MG63 (cell line): ENCODE results near the gene MORN4. TPM values are rescaled to one million over a fixed set of nuclear protein-coding genes. Genes with fewer than 3 reads are reported as not detected.

ENCODE experiments used
- DNase-seq: peaks from one replicate; pipeline ENCODE4 v3.0.0-alpha.2; 2020
- H3K27me3 ChIP-seq: fragments of 250-450 bp; sonication (Bioruptor Pico); 2 replicates; pipeline ENCODE4 v1.5.1; 2020; ENCODE audit warnings: mild to moderate bottlenecking, moderate library complexity
- H3K36me3 ChIP-seq: fragments of 250-450 bp; sonication (Bioruptor Pico); 2 replicates; pipeline ENCODE4 v1.5.1; 2020; ENCODE audit warnings: mild to moderate bottlenecking, moderate library complexity
- H3K4me3 ChIP-seq: fragments of 250-450 bp; sonication (Bioruptor Pico); 2 replicates; pipeline ENCODE4 v1.5.1; 2020; ENCODE audit warnings: mild to moderate bottlenecking, moderate library complexity
- H3K9me3 ChIP-seq: fragments of 250-450 bp; sonication (Bioruptor Pico); 2 replicates; pipeline ENCODE4 v1.5.1; 2020; ENCODE audit warnings: mild to moderate bottlenecking, moderate library complexity
- total RNA-seq: library from RNA; depleted of rRNA; stranded (reverse); fragments of >200 nt; shearing (Covaris generic); gene quantifications from 2 replicates; pipeline ENCODE4 v1.2.3, GENCODE V29; 2014; ENCODE audit warnings: low replicate concordance; rRNA removed

MORN4 gene
- total RNA-seq, 1 experiment from 2014 or later: 7.0 TPM

DNA sequence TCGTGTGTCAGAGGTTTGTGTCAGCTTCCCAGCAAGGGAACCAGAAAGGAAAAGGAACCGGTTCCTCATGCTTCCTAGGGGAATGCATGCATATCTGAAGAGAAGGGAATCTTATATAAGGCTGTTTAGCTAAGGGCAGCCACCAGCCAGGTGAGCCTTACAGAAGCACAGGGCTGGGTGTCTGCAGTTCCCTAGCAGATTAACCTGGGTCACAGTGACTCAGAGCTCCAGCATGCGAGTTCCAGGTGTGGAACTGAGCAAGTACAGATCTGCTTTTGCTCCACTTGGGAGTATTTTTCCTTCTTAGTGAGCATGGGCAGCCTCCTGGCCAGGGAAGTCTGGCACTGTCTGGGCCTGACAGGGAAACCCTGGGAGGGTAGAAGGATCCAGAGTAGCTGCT, 61.7 kb downstream of the MORN4 start:
- H3K27me3 ChIP-seq: no peaks in the 10 kb centered on the region
- no peaks in the 10 kb centered on the region for H3K36me3 ChIP-seq
- H3K9me3 ChIP-seq: no peaks in the 10 kb centered on the region
- DNase-seq: no peak
- H3K4me3 ChIP-seq: no peak overlapping the region

DNA sequence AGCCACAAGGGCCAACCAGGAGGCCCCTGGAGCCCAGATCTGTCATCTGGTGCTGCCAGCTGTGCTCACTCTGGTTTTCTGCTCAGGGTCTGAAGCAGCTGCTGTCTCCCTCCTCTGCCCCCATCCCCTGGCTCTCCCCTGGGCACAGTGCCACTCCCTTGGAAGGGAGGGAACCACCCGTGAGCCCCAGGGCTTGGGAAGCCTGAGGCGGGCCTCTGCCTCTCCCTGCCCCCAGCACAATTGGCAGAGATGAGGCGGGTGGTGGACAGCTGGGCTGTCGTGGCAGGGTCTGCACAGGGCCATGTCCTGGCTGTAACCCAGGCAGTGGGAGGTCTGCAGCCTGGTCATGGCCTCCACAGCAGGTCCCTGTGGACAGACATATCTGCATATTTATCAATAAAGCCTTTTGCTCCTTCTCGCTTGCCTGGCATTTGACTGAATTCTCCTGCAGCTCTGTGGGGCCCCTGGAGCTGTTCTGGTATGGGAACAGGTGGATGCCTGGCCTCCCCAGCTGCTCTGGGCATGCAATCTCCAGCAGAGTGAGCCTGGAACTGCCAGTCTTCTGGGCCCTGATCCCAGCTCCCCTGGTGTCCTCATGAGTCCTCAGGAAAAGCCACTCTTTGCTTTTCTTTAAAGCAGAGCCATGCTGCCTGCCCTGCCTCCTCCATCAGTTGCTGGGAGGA, 62.4 kb downstream of the MORN4 start:
- Histone ChIP-seq H3K9me3 (no peaks in the 10 kb centered on the region), H3K4me3 (no peak overlapping the region), H3K27me3 (no peaks in the 10 kb centered on the region), H3K36me3 (no peaks in the 10 kb centered on the region)
- peak; percentile 24 for DNase-seq

DNA sequence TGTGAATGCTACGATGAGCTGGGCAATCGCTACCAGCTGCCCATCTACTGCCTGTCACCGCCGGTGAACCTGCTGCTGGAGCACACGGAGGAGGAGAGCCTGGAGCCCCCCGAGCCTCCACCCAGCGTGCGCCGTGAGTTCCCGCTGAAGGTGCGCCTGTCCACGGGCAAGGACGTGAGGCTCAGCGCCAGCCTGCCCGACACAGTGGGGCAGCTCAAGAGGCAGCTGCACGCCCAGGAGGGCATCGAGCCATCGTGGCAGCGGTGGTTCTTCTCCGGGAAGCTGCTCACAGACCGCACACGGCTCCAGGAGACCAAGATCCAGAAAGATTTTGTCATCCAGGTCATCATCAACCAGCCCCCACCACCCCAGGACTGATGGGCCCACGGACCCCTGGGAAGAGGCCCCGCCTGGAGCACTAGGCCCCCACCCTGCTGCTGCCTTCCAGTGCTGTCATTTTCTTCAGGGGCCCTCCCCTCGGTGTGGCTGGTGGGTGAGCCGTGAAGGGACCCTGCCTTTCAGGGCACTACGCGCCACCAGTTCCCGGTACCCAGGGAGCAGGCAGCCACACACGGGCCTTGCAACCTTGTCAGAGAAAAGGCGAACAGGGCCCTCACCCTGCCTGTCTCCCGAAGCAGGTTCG, 63.0 kb downstream of the MORN4 start:
- no peaks in the 10 kb centered on the region for H3K36me3 ChIP-seq
- no peak overlapping the region for H3K4me3 ChIP-seq
- no peaks in the 10 kb centered on the region for H3K27me3 ChIP-seq
- no peak for DNase-seq
- H3K9me3 ChIP-seq: no peaks in the 10 kb centered on the region

DNA sequence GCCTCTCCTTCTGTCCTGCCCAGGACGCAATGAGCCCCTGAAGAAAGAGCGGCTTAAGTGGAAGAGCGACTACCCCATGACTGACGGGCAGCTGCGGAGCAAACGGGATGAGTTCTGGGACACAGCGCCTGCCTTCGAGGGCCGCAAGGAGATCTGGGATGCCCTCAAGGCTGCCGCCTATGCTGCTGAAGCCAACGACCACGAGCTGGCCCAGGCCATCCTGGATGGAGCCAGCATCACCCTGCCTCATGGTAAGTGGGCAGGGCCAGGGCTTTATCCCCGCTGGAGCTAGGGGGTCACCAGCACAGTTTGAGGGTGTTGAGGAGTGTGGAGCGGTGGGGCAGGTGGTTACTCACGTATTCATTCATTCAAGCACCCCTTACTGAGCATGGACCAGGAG, 65.4 kb downstream of the MORN4 start:
- Histone ChIP-seq H3K27me3 (no peaks in the 10 kb centered on the region), H3K9me3 (no peaks in the 10 kb centered on the region), H3K36me3 (no peaks in the 10 kb centered on the region), H3K4me3 (no peak overlapping the region)
- DNase-seq: no peak

DNA sequence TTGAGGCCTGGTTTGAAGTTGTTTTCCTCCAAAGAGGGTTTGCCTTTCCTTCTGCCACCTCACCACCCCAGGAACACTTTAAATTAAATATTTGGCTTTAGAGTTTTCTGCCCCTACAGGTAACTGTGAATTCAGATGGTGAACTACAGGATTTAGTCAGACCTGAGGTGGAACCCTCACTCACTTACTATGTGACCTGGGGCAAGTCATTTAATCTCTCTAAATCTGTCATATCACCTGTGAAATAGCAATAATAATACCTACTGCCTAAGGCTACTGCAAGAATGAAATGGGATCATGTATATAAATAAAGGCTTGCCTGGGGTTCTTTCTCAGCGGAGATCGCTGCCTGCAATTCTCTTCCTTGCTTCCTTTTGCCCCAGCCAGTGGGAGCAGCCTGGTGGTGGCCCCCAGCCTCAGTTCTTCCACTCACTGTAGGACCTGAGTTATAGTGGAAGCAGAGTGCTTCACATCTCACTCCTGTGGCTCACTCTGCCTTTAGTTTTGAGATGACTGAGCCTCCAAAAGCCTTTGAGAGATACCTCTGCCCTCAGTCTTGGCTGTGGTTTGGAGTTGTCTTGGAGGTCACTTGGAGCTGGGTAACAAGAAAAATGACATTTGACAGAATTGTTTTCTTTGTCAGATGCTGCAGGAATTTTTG, 66.8 kb downstream of the MORN4 start:
- Histone ChIP-seq H3K9me3 (no peaks in the 10 kb centered on the region), H3K4me3 (no peak overlapping the region), H3K27me3 (no peaks in the 10 kb centered on the region), H3K36me3 (no peaks in the 10 kb centered on the region)
- DNase-seq: no peak

DNA sequence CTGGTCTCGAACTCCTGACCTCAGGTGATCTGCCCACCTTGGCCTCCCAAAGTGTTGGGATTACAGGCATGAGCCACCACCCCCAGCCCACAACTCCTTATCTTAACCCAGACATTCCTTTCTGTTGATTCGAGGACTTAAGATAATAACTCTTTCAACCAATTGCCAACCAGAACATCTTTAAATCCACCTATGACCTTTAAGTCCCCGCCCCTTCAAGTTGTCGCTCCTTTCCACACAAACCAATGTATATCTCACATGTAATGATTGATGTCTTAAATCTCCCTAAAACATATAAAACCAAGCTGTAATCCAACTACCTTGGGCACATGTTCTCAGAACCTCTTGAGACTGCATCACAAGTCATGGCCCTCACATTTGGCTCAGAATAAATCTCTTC, 68.5 kb downstream of the MORN4 start:
- no peak overlapping the region for H3K4me3 ChIP-seq
- no peak for DNase-seq
- H3K9me3 ChIP-seq: no peaks in the 10 kb centered on the region
- H3K27me3 ChIP-seq: no peaks in the 10 kb centered on the region
- H3K36me3 ChIP-seq: no peaks in the 10 kb centered on the region

Other genes with a start within 250 kb of the MORN4 start
- 19.0 and 34.7 TPM in 2 replicates for gene RRP12, start 232.2 kb downstream of the MORN4 start, total RNA-seq
- 577 and 749 TPM in 2 replicates for gene PGAM1, start 207.3 kb downstream of the MORN4 start, total RNA-seq
- gene EXOSC1, start 187.5 kb downstream of the MORN4 start, total RNA-seq: 42.8 and 45.6 TPM in 2 replicates
- 40.4 and 41.5 TPM in 2 replicates for gene ZDHHC16, start 187.3 kb downstream of the MORN4 start, total RNA-seq
- 44.3 and 57.6 TPM in 2 replicates for gene MMS19, start 135.1 kb downstream of the MORN4 start, total RNA-seq
- gene UBTD1, start 134.6 kb downstream of the MORN4 start, total RNA-seq: 19.3 and 29.7 TPM in 2 replicates
- gene ANKRD2, start 60.7 kb downstream of the MORN4 start, total RNA-seq: not detected in 2 replicates
- gene HOGA1, start 49.1 kb downstream of the MORN4 start, total RNA-seq: 5.0 and 6.7 TPM in 2 replicates
- gene C10orf62, start 43.8 kb downstream of the MORN4 start, total RNA-seq: not detected in 2 replicates
- gene PI4K2A, start 7.2 kb upstream of the MORN4 start, total RNA-seq: 25.8 and 28.1 TPM in 2 replicates
- 14.2 and 20.0 TPM in 2 replicates for gene AVPI1, start 53.7 kb upstream of the MORN4 start, total RNA-seq
- gene MARVELD1, start 80.2 kb upstream of the MORN4 start, total RNA-seq: 47.5 and 63.5 TPM in 2 replicates
- gene ZFYVE27, start 103.6 kb upstream of the MORN4 start, total RNA-seq: 9.2 and 18.2 TPM in 2 replicates
- not detected in 2 replicates for gene SFRP5, start 138.5 kb upstream of the MORN4 start, total RNA-seq
- 0.20 TPM in 1 of 2 replicates, not detected in the other for gene GOLGA7B, start 216.3 kb upstream of the MORN4 start, total RNA-seq